HG03135 (cell line): ENCODE results near the gene PRKCB.

Experiments
- ATAC-seq: cut with Tn5 transposase; IDR thresholded peaks from one replicate; pipeline ENCODE4 v1.9.1; 2021; ENCODE audit warnings: mild to moderate bottlenecking, moderate library complexity; ENCODE audit not compliant: unreplicated experiment

The PRKCB gene

DNA sequence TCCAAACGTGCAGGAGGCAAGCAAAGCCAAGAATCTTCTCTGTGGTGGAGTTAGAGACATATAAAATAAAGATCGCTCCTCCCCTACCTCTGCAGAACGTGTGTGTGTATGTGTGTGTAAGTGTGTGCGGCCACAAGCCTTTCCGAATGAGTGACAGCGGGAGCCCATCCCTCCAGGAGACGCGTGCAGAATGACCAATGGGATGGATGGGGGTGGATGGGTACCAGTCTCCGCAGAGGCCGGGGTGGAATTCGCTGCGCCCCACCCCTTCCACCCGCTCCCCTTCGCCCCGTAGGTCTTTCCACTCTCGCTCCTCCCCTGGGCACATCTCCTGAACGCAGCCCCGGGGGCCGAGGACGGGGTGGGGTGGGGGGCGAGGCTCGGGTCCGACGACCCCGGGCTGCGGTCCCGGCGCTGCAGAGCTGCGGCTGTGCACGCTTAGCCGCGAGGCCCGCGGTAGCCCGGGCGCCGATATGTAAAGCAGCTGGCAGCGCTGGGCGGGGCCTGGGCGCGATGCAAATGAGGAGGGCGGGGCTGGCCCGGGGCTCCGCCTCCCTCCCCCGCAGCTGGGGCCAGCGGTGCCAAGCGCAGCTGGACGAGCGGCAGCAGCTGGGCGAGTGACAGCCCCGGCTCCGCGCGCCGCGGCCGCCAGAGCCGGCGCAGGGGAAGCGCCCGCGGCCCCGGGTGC, at the start of gene PRKCB:
Gene PRKCB, plus strand, starts transcription at position 594 of the 688 bp plus-strand sequence.
- ATAC-seq: peak; percentile 78

DNA sequence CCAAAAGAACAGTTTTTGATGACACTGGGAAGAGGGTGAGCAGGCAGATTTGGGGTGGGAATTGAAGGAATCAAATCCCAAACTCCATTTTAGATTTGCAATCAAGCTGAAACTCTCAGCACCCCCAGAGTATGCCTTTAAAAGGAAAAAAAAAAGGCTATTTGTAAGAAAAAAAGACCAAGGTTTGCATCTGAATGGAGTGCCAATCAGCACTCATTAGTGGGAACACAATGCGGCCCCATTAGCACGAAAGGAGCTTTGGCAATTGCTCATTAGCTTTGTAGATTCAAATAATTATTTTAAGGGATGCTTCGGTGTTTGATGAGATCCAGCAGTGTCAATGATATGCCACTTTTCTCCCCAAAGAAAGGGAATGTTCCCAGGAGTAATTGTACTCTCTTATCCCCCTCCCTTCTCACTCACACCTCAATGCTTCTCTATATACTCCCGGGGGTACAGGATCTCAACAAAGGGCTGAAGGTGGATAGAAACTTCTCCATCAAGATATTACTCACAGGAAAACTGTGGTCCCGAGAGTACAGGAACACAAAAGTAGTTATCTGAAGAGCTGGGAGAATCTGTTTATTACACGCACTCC, 48.7 kb upstream of the PRKCB start:
- ATAC-seq: no peak

DNA sequence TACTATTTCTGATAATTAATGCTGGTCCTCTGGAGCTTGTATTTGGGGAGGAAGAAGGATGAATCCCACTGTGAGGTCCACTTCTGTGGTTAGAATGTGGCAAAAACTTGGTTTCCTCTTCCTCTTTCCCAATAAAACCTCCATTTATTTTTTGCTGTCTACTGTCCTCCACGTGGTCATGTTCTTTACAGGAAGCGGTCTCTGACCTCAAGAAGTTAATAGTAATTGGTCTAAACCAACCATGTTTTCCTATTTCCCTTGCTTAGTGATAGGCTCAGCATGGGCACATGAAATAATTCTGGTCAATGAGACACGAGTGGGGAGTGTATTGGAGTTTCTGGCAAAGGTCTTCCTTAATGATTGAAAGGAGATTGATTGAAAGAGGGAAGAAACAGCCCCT, 47.1 kb upstream of the PRKCB start:
- ATAC-seq: no peak

DNA sequence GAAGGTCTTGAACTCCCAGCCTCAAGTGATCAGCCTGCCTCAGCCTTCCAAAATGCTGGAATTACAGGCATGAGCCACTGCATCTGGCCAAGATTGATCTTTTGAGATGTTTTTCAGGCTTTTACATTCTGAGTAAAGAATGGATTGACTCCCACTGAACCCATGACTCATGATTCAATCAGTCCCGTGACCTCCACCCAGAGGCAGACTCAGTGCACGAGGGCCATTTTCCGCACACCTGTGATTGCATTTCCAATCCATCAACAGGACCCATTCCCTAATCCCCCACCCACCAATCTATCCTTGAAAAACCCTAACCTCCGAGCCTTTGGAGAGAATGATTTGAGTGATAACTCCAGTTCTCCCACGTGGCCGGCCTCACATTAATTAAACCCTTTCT, 40.4 kb upstream of the PRKCB start:
- no peak for ATAC-seq

DNA sequence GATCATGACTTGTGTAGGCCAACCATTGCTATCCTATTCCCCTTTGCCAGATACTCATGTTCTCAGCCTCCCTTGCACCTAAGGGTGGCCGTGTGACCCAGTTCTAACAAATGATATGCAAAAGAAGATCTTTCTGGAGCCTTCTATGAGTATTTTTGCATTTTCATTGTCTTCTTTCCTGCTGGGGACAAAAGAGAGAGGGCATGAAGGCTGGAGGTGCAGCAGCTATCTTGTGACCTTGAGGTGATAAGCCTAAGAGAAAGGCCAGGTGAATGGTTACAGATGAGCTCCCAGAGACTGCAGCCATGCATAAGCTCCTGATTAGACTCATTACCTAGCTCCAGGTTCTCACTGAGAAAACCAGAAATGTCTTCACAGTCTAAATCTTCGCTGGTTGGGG, 38.8 kb upstream of the PRKCB start:
- ATAC-seq: no peak

DNA sequence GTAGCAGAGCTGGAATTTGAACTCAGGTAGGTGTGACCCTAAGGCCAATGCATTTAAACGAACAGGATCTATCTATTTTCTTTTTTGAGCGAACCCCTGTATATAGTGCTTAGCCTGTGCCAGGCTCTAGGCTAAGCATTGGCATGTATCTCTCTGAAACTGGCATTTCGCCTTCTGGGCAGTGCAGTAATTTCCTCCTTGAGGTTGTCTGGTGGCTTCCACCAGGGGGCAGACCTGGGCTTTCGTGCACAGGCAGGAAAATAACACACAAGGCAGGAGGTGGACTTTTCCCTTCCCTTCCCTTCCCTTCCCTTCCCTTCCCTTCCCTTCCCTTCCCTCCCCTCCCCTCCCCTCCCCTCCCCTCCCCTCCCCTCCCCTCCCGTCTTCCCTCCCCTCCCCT, 34.4 kb upstream of the PRKCB start:
- no peak for ATAC-seq

DNA sequence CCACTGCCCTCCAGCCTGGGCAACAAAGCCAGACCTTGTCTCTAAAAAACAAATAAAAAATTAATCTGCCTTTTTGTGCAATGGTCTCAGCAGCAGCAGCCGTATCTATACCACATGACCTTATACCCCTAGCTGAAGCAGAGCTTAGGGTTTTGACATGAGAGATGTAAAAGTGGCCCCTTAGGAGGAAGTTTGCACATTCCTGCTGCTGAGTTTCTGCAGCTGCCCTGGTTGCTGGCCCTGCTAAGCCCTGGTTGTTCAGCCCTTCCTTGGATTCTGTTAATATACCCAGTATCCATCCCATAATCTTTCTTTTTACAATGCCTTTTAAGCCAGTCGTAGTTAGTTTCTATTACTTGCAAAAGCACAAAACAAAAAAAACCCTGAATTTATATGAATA, 33.0 kb upstream of the PRKCB start:
- ATAC-seq: no peak

DNA sequence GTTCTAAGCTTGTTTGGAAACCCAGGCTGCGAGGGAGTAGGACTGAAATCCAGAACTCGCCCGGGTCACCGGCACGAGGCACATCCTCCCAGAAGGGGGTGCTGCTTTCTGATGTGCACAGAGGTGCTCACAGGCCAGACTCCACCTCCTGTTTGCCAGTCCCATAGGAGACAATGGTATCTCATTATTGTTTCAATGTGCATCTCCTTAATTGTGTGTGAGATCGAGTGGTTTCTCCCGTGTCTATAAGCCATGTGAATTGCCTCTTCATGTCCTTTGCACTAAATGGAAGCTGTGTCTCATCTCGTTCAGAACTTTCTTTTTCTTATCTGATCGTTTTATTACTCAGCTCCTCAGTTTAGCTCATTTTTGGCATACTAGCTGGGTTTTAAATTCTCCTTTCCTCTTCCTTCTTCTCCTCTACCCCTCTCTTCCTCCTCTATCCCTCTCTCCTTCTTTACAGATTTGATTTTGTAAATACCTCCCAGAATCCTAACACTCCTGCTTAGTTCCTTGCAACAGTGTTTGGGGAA, 32.1 kb upstream of the PRKCB start:
- peak; percentile 69 for ATAC-seq

DNA sequence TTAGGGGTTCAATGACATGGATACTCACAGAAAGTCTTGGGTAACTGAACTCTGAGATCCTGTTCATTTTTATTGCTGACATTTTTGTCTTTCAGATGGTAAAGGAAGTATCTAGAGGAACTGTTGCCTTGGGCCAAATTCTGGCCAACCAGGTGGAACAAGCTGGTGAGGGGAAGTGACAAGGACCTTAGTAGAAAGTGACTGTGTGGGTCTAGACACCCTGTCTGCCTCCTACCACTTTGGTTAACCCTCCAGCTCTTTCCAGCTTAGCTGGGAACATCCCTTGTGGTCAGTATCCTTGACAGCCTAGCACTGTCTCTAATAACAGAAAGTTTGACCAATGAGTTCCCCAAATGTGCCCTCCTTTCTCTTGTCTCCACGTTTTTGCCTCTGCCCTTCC, 28.8 kb upstream of the PRKCB start:
- ATAC-seq: no peak

DNA sequence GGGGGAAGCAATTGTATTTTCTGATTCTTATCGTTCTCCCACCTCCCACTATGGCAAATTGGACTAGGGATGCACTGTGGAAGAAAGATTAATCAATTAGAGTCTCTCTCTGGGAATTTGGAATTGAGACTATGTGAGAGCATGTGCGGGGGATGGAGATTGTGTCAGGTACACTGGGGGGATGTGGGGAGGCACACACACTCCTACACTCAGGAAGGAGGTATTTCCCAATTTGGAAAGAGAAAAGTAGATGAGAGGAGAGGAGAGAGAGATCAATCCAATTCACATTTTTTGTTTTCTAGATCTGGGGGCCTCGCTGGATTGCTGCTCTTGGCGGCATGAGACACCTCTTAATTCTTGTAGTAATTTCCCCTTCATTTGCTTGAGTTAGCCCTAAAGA, 14.3 kb upstream of the PRKCB start:
- ATAC-seq: no peak

DNA sequence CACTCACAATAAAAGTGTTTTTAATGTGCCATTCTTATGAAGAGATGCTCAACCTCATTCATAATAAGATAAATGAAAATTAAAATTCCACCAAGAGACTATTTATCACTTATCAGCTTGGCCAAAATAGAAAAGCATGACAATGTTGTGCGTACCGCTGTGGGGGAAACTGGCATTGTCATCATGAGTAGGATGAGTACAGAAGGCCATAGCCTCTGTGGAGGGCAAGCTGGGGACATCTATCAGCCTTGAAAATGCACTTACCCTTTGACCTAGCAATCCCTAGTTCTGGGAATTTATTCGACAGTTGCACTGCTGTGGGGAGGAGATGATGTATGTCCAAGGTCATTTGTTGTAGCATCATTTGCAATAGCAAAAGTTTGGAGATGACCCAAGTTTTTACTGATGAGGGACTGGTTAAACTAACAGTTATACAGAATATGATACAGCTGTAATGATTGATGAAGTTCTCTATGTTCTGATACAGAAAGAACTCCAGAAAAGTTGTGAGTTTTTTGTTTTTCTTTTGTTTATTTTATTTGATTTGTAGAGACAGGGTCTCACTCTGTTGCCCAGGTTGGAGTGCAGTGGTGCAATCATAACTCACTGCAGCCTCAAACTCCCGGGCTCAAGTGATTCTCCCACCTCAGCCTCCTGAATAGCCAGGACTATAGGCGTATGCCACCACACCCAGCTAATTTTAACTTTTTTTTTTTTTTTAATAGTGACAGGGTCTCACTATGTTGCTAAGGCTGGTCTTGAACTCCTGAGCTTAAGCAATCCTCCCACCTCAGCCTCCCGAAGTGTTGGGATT, 13.7 kb upstream of the PRKCB start:
- ATAC-seq: no peak

DNA sequence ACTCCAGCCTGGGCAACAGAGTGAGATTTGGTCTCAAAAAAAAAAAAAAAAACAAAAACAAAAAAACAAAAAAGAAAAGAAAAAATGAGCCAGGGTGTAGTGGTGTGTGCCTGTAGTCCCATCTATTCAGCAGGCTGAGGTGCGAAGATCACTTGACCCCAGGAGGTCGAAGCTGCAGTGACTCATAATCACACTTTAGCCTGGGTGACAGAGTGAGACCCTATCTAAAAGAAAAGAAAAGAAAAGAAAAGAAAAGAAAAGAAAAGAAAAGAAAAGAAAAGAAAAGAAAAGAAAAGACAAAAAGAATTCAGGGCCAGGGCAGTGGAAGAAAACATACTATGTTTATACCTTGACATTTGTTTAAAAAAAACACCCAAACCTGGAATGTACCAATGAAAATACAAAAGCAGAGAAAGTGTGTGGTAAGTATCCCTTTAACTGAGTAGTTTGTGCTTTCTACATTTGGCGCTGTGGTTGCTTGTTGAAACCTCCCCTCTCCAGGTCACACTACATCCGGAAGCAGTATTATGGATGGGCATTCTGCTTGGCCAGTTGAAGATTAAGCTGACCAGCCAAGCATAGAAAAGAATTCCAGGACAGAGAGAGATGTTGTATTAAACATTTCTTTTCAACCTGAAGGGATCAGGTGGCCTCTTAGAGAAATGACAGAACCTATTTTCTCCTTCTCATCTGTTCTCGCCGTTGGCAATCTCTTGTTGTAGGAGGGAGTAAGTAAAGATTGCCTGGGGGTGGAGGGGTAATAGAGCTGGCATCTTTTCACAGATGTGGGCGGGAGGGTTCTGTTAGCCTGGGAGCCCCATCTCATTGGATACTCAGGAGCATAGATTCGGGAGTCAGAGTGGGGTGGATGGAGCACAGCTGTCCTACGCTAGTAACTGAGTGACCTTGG, 12.1 kb upstream of the PRKCB start:
- no peak for ATAC-seq

DNA sequence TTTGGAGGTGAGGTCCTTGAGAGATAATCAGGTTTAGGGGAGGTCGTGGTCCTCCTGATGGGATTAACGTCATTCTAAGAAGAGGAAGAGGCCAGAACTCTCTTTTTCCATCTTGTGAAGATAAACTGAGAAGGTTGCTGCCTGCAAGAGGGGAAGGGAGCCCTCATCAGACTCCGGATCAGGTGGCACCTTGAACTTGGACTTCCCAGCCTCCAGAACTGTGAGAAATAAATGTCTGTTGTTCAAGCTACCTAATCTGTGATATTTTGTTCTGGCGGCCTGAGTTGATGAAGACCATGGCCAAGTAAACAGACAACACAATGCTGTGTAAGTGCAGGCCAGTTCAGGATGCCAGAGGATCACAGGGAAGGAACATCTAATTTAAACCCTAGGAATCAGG, 10.9 kb upstream of the PRKCB start:
- no peak for ATAC-seq

DNA sequence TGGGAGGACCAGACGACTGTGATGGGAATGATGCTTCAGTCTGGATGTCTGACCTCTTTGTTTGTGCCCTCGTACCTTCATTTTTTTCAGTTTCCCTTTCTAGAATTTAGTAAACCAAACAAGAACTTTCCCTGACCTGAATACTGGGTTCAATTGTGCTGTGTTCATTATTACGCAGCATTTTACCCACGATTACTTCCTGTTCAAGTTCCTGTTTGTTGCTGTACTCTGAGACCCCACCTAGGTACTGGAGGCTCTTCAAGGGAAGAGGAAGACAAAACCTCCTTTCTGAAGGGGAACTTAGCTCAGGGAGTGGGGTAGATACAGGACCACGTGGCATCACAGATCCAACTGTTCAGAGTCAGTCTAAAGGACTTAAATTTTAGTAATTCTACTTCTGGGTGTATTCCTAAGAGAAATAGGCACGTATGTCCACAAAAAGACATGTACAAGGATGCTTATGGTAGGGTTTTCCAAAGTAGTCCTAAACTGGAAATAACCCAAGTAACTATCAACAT, 9.2 kb upstream of the PRKCB start:
- ATAC-seq: peak; percentile 63

DNA sequence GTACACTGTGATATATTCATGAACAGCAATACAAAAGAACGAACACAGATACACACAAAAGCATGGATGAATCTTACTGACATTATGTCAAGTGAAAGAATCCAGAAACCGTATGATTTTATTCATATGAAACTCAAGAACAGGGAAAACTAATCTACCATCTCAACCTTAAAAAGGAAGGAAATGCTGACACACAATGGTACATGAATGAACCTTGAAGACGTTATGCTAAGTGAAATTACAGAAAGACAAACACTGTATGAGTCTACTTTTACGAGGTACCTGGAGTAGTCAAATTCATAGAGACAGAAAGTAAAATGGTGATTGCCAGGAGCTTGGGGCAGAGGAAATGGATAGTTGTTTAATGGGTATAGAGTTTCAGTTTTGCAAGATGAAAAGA, 8.7 kb upstream of the PRKCB start:
- ATAC-seq: peak; percentile 40

DNA sequence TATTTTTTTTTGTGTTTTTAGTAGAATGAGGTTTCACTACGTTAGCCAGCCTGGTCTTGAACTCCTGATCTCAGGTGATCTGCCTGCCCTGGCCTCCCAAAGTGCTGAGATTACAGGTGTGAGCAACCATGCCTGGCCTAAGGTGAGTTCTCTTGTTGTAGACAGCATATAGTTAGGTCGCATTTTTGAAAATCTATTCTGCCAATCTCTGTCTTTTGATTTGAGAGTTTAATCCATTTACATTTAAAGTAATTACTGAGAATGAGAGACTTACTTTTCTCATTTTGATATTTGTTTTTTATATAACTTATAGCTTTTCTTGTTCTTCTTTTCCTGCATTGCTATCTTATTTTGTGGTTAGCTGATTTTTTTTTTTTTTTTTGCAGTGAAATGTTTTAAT, 6.3 kb upstream of the PRKCB start:
- no peak for ATAC-seq

DNA sequence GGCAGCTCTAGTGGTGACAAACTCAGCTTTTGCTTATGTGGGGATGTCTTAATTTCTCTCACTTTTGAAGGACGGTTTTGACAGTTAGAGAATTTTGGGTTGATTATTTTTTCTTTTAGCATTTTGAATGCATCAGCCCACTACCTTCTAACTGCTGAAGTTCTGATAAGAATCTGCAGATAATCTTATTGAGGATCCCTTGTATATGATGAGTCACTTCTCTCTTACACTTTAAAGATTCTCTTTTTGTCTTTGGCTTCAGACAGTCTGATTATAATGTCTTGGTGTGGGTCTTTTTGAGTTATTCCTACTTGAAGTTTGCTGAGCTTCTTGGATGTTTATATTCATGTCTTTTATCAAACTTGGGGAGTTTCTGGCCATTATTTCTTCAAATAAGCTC, 5.5 kb upstream of the PRKCB start:
- ATAC-seq: no peak

DNA sequence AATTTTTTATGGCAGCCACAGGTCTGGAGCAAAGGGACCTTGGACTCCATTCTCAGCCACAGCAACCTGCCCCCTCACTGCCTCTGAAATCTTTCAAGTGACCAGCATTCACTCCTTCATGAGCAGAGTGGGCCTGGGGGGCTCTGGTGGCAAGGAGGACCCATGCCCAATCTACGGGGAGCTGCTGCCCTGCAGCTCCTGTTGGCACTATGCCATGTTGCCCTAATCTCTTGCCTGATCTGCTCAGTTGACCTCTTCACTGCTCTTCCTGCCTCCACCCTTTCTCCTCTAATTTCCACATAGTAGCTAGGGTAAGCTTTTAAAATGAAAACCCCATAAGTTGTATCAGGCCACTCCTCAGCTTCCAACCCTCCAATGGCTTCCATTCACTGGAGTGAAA, 2.9 kb upstream of the PRKCB start:
- no peak for ATAC-seq

DNA sequence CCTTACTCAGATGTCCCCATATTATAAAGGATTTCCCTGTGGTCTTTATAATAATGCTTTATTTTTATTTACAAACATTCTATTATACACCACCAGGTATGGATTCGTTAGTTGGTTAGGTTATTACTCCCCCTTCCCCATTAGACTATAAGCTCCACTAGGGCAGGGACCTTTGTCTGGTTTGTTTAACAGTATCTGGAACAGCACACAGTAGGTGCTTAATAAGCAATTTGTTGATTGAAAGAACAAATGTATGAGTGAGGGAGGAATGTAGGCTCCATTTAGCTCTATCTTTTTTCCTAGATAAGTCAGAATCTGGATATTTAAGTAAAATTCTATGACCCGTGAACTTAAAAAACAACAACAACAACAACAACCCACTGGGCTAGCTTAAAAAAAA, 2.3 kb upstream of the PRKCB start:
- no peak for ATAC-seq

DNA sequence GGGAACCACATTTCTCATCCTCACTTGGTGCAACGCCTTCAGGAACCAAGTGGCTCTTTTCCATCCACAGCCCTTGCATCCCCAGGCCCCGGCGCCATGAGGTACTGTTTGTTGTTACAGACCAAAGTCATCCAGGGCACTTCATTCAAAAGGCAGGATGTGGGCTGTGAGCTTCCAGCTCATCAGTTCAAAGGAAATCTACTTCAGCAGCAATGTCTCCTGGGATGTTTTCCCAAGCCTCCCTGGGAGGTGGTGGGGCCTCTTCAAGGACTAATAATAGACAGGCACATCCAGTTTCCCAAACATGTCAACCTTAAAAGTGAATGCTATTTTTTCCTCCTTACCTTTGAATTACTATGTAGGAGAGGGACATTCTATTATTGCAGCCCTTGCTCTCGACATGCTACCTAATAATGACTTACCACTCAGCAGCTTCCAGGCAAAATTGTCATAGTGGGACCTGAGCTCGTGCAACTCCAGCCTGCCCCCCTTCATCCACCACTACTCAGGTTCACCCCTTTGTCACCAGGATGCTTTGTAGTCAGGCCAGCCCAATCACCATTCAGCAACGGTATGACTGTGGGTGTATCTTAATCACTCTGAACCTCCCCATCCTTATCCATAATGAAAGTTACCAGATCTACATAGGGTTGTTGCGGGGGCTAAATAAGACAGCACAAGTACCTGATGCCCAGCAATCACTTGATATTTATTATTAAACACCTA, 1.7 kb upstream of the PRKCB start:
- no peak for ATAC-seq
